WI38 (cell line): ENCODE results near the gene SUMF2.
"Not testable (repeated sequence)": the region's sequence is repeated elsewhere in the genome, so short reads cannot be mapped to it uniquely, and the experiment has no call there.

ENCODE experiments used
- H3K4me3 ChIP-seq: 2 replicates; pipeline ENCODE4 v1.5.1; 2011; ENCODE audit warnings: low read depth, mild to moderate bottlenecking, control low read depth, low read length
- CTCF ChIP-seq: IDR thresholded peaks from 2 replicates; pipeline ENCODE4 v1.5.1; 2012; ENCODE audit warnings: low read depth, mild to moderate bottlenecking, control low read depth, low read length

SUMF2 gene

DNA sequence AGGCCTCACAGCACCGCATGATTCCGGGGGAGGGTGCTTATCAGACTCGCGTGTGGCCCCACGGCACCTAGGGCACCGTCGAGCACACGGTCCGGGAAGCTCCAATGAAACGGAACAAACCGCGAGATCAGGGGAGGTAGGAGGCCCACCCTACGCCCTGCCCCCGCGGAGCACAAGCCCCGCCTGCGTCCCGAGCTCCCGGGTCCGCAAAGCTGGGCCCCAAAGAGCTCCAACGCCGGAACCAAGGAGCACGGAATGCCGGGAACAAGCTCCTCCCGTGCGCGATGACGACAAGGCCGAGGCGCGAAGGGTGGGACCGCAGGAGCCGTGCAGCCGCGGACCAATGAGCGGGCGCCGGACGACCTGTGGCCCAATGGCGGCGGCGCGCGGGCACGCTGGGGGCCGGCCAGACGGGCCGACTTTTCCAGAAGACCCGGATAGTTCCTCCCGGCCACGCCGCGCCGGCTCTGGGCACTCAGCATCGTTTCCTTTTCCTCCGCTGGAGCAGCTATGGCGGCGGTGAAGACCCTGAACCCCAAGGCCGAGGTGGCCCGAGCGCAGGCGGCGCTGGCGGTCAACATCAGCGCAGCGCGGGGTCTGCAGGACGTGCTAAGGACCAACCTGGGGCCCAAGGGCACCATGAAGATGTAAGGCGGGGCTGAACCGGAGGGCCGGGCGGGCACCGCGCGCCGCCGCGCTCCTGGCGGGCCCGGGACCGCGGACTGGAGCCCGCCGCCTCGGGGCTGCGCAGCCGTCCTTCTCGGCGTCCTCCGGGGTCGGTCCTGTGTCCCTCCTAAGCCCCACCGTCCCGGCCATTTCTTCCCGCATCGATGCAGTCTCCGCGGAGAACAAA, 12.5 kb upstream of the SUMF2 start, which contains the start of the genes CCT6A and PSPH:
Gene CCT6A (plus strand): TSS at position 427 of the 853 bp plus-strand sequence. CDS start 84 bp downstream, at position 511.
Gene PSPH (minus strand): TSS at position 106 of the 853 bp plus-strand sequence. CDS start 30,232 bp downstream, outside the sequence.
- H3K4me3 ChIP-seq = peak within 1 kb of the TSS; percentile 93
- TF ChIP-seq CTCF = no peak

DNA sequence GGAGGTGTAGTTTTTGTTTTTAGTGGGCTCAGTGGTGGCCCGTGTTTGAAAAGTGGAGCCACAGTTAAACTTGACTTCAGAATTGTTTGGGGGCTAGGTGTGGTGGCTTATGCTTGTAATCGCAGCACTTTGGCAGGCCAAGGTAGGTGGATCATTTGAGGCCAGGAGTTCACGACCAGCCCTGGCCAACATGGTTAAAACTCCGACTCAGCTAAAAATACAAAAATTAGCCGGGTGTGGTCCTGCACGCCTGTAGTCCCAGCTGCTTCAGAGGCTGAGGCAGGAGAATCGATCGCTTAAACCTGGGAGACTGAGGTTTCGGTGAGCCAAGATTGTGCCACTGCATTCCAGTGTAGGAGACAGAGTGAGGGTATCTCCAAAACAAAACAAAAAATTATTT, 10.7 kb upstream of the SUMF2 start:
- no peak overlapping the region for H3K4me3 ChIP-seq
- TF ChIP-seq CTCF = no peak

- no peak overlapping the region for H3K4me3 ChIP-seq
- TF ChIP-seq CTCF = no peak
Observed at GRCh38 chr7:56053993-56054392, 10.1 kb upstream of the SUMF2 start.

- no peak for TF ChIP-seq CTCF
- no peak overlapping the region for H3K4me3 ChIP-seq
Observed at GRCh38 chr7:56062382-56062781, 1.7 kb upstream of the SUMF2 start.

DNA sequence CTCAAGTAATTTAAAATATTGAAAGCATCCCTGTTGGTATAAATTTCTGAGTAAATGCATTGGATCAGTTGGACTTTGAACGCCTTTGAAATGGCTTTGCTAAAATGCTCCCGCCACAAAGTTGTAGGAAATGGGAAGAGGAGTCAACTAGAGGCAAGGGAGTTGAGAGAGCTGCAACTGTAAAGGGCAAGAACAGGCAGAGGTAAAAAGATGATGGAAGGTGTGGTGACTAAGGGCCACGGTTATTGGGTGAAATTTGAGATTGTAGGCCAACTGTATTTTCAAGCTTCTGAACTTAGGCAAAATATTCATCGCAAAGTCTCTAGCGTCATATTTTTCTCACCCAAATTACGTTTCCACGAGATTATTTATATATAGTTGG, 595 bp upstream of the SUMF2 start:
- no peak overlapping the region for H3K4me3 ChIP-seq
- no peak for TF ChIP-seq CTCF

DNA sequence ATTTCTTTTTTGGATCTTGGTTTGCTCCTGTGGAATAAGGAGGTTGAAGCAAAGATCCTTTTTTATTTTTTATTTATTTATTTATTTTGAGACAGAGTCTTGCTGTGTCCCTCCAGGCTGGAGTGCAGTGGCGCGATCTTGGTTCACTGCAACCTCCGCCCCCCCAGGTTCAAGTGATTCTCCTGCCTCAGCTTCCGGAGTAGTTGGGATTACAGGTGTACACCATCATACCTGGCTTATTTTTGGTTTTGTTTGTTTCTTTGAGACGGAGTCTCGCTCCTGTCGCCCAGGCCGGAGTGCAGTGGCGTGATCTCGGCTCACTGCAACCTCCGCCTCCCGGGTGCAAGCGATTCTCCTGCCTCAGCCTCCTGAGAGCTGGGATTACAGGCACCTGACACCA, 2.3 kb downstream of the SUMF2 start:
- not testable (repeated sequence) for H3K4me3 ChIP-seq

DNA sequence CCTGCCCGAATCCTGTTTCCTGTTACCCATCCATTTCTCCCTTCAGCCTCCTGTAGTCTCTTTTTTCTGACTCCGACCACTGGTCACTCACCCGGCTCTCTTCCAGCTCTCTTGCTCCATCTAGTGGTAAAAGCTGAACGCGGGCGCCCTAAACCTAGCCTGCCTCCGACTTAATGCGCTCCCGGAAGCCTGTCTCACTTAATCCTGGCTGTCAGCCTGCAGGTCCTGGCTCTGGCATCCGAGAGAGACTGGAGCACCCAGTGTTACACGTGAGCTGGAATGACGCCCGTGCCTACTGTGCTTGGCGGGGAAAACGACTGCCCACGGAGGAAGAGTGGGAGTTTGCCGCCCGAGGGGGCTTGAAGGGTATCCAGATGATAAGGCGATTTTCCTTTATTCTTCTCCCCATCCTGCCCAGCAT, 10.3 kb downstream of the SUMF2 start:
- TF ChIP-seq CTCF = peak; percentile 91
- H3K4me3 ChIP-seq = no peak overlapping the region
